Stomach smooth muscle (tissue), 2 donors: Measurements from ENCODE around the gene NRG3.

Experiments used
- H3K27ac ChIP-seq: one replicate; pipeline ENCODE4 v1.7.0; 2013; ENCODE audit warnings: mild to moderate bottlenecking, low read length, inconsistent platforms
- H3K27me3 ChIP-seq, 2 donors: one replicate each; pipeline ENCODE4 v1.7.0; 2013; ENCODE audit warnings: low read length in 2 of 2; ENCODE audit not compliant: insufficient read depth in 2 of 2, control insufficient read depth in 1 of 2
- H3K36me3 ChIP-seq, 2 donors: one replicate each; pipeline ENCODE4 v1.7.0; 2013; ENCODE audit warnings: low read length in 2 of 2; ENCODE audit not compliant: control insufficient read depth in 2 of 2, insufficient read depth in 2 of 2
- H3K4me1 ChIP-seq: one replicate; pipeline ENCODE4 v1.7.0; 2013; ENCODE audit warnings: low read length; ENCODE audit not compliant: control insufficient read depth, insufficient read depth
- H3K4me3 ChIP-seq, 2 donors: one replicate each; pipeline ENCODE4 v1.7.0; 2013; ENCODE audit warnings: low read length in 2 of 2
- H3K9ac ChIP-seq, 2 donors: one replicate each; pipeline ENCODE4 v1.7.0; 2013; ENCODE audit warnings: low read length in 2 of 2, mild to moderate bottlenecking in 1 of 2
- H3K9me3 ChIP-seq, 2 donors: one replicate each; pipeline ENCODE4 v1.7.0; 2013; ENCODE audit warnings: low read length in 2 of 2; ENCODE audit not compliant: control insufficient read depth in 2 of 2
- donor health status: healthy.
- donor health status: Pancreatic carcinoma.

Gene NRG3

DNA sequence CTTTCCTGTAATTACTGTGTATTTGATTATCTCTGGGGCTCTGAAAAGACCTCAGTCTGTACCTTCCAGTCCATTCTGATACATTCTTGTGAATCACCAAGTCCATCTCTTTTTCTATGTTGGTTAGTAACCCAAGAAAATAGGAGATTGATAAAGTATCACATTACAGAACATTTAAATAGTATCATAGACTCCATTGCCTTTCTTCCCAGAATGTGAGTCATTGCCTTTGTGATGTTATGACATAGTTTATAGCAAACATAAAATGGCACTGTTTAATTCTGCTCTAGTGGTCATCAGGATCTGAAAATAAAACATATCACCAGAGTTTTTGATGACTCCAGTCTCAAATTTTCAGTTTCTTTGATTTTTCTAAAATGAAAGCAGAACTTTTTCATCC lies 78.4 kb downstream of the NRG3 start:
- H3K9me3 ChIP-seq, result no peaks in the 10 kb centered on the region
- H3K4me1 ChIP-seq, result no peaks in the 10 kb centered on the region
- H3K27me3 ChIP-seq, result no peaks in the 10 kb centered on the region
- no peak overlapping the region for H3K9ac ChIP-seq
- no peak overlapping the region for H3K4me3 ChIP-seq
- no peaks in the 10 kb centered on the region for H3K36me3 ChIP-seq
- H3K27ac ChIP-seq, result no peak overlapping the region

DNA sequence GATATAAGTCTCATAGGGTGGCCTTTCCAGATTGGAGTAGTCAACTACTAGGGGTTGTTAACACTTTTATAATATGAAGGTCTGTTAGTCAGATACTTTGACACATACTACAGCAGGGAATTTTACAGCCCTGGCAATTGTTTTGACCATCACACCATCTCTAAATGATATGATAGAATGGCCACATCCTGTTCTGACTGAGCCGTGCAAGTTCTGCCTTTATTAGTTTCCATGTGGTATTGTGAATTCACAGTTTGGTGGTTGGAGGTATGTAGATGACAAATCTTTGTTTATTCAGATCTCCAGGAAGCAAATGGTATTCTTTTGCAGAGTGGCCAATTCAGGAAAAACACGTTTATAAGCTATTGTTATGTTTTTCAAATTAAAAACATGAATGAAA lies 83.0 kb downstream of the NRG3 start:
- no peak overlapping the region for H3K9ac ChIP-seq
- no peak overlapping the region for H3K27ac ChIP-seq
- H3K36me3 ChIP-seq, result no peaks in the 10 kb centered on the region
- H3K27me3 ChIP-seq, result no peaks in the 10 kb centered on the region
- peaks cover 0 to 3% of the 10 kb centered on the region in 2 donors for H3K9me3 ChIP-seq
- no peak overlapping the region for H3K4me3 ChIP-seq
- no peaks in the 10 kb centered on the region for H3K4me1 ChIP-seq

DNA sequence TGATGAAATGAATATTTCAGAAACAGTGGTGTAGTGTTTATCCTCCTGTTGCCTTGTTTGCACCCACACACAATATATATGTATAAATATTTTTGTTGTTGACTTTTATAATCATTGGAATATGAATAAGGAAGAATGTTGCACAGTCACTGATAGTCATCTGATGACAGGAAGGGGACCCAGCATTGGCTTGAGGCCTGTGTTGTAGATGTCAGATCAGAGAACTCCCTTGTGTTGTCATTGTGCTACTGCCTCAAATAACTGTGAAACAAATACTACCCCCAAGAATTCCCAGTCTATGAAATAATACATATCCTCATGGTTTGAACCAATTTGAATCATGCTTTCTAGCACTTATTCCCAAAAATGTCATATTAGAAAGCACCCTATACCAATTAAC lies 84.0 kb downstream of the NRG3 start:
- Histone ChIP-seq H3K9me3 (peaks cover 0 to 3% of the 10 kb centered on the region in 2 donors), H3K27ac (no peak overlapping the region), H3K36me3 (no peaks in the 10 kb centered on the region), H3K27me3 (no peaks in the 10 kb centered on the region), H3K4me1 (no peaks in the 10 kb centered on the region), H3K4me3 (no peak overlapping the region), H3K9ac (no peak overlapping the region)

DNA sequence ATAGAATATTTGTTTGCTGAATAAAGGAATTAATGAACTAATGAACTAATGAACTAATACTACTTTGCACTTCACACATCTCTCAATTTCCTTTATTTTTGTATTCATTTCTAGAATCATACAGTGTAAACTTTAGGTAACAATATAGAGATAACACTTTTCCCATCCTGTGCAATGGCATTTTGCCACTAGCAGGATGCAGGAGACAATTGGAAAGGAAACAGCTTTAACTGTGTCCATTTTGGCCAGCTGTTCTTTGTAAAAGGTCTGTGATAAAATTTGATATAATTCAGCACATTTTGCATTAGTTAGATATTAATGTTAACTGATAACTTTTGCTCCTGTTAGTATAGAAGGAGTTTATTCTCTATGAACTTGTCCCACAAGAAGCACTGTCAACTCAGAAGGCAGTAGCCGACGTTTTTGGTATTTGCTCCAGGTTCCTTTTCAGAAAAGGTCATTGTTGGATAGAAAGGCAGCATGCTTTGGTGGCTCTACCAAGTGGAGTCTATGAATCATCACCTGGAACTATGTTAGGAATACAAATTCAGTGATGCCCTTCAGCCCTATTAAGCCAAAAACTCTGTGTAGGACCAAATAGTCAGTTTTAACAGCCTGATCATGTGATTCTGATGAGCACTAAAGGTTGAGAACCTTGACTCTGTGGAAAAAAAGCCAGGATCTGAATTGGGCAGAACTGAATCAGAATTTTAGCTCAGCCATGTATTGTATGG lies 86.6 kb downstream of the NRG3 start:
- Histone ChIP-seq H3K27me3 (no peaks in the 10 kb centered on the region), H3K9me3 (peaks cover 0 to 3% of the 10 kb centered on the region in 2 donors), H3K4me3 (no peak overlapping the region)

DNA sequence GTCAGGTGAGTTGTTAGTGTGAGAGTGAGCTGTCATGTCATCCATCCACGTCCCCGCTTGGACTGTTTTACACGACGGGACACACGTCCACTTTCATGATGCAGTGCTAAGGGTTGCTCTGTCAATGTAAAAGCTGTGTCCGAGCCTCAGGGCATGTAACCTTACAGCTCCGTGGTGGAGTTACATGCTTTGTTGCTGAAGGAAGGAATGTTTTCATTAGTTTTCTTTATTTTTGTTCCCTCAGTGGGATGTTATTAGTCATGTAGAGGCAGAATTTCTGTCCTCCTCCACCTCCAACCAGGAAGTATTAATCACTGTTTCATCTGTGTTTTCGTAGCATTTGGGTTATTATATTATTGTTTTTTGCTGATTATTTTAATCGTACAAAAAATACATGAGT lies 88.6 kb downstream of the NRG3 start:
- Histone ChIP-seq H3K4me1 (no peaks in the 10 kb centered on the region), H3K36me3 (no peaks in the 10 kb centered on the region), H3K9ac (no peak overlapping the region), H3K4me3 (no peak overlapping the region), H3K27me3 (no peaks in the 10 kb centered on the region), H3K27ac (no peak overlapping the region), H3K9me3 (peaks cover 0 to 3% of the 10 kb centered on the region in 2 donors)

More for the DNA sequence above, 86.6 kb downstream of the NRG3 start:
- H3K9ac ChIP-seq, result no peak overlapping the region
- H3K27ac ChIP-seq, result no peak overlapping the region
- no peaks in the 10 kb centered on the region for H3K4me1 ChIP-seq
- no peaks in the 10 kb centered on the region for H3K36me3 ChIP-seq

DNA sequence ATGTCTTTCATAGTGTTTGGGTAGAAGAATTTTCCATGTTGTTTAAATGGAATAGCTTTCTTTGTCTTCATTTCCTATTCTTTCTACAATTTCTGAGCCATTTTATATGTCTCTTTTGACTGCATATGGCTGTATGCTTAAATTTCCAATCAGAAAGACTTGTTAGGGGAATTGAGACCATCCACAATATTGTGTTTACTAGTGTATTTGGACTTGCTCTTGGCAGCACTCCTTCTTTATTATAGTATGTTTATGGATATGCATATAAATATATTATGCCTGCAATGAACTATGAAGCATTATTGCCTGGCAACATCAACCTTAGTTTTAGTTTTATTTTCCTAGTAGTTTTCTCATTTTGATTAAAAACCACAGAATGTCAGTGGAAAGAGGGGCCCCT lies 92.7 kb downstream of the NRG3 start:
- no peaks in the 10 kb centered on the region for H3K36me3 ChIP-seq
- no peaks in the 10 kb centered on the region for H3K4me1 ChIP-seq

DNA sequence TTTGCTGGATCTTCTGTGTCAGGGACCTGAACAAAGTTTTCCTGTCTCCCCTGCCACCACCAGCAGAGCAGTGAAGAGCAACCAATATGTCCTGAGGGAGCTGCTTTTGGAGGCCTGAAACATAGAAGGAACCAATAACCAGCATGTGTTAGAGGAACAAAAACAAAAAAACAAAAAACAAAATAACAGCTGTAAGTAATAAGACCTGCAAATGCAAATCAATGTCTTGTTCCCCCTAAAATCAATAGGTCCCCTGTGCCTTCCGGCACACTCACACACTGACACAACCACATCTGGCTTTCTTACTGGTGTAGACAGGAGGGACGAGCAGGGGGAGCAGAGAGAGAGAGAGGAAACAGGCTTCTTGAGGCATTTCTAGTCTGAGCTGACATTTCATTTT lies 94.1 kb downstream of the NRG3 start:
- Histone ChIP-seq H3K27me3 (no peaks in the 10 kb centered on the region), H3K27ac (no peak overlapping the region), H3K4me3 (no peak overlapping the region), H3K36me3 (no peaks in the 10 kb centered on the region), H3K4me1 (no peaks in the 10 kb centered on the region), H3K9ac (no peak overlapping the region), H3K9me3 (peaks cover 3 to 6% of the 10 kb centered on the region in 2 donors)

More for the DNA sequence above, 92.7 kb downstream of the NRG3 start:
- H3K9me3 ChIP-seq, result peaks cover 3 to 6% of the 10 kb centered on the region in 2 donors
- no peak overlapping the region for H3K4me3 ChIP-seq
- H3K9ac ChIP-seq, result no peak overlapping the region
- no peaks in the 10 kb centered on the region for H3K27me3 ChIP-seq
- no peak overlapping the region for H3K27ac ChIP-seq

DNA sequence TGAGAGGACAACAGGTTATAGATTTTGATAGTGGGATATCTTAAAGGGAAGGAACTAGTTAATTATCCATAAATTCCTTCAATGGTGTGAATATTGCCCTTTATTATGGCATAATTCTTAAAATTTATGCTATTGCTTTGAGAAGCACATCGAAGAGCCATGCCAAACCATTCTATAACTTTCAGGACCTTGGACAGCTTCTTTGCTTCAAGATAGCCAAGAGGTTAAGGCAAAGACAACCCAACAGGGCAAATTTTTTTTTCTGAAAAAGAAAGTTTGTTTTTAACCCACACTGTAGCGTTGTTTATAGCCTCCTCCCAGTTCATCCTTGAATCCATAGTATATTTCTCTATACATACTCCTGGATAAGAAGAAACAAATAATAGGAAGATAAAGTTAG lies 103.2 kb downstream of the NRG3 start:
- Histone ChIP-seq H3K36me3 (no peaks in the 10 kb centered on the region), H3K27ac (no peak overlapping the region), H3K4me1 (no peaks in the 10 kb centered on the region), H3K27me3 (no peaks in the 10 kb centered on the region), H3K9me3 (peaks cover 0 to 2% of the 10 kb centered on the region in 2 donors), H3K4me3 (no peak overlapping the region), H3K9ac (no peak overlapping the region)

DNA sequence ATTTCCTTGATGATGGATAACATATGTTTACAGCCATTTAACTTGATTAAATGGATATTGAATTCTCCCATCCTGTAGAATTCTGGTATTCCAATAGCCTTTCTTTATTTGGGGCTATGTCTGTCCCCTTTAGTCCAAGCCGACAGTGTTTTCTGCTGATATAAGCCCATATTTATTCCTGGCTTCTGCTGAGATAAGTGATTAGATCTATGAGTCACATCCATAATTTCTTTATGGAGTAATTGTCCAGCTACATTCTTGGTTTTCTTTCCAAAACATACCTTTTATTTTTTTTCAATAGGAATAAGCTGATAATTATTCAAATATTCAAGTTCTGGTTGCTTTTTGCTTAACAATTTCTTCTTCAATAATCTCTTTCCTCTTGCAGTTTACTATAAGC lies 106.7 kb downstream of the NRG3 start:
- no peak overlapping the region for H3K4me3 ChIP-seq
- H3K27ac ChIP-seq, result no peak overlapping the region
- H3K27me3 ChIP-seq, result no peaks in the 10 kb centered on the region
- no peaks in the 10 kb centered on the region for H3K4me1 ChIP-seq
- no peaks in the 10 kb centered on the region for H3K9me3 ChIP-seq
- no peak overlapping the region for H3K9ac ChIP-seq
- H3K36me3 ChIP-seq, result no peaks in the 10 kb centered on the region

DNA sequence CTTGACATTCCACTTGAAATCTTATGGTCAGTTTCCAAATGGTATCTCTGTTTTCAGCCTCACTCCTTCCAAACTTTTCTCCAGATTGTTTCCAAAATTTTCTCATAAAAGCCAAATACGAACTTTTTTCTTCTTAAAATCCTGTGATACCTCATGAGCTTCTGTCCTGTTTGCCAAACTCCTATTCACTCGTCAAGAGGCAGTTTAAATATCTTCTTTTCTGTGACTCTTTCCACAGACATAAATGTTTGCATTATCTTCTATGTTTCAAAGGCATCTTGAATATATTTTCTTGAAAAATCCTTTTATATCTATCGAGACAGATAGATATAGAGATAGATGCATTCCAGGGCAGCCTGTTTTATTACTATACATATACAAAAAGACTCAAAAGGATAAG lies 109.4 kb downstream of the NRG3 start:
- Histone ChIP-seq H3K4me1 (no peaks in the 10 kb centered on the region), H3K27ac (no peak overlapping the region), H3K27me3 (no peaks in the 10 kb centered on the region), H3K9ac (no peak overlapping the region), H3K36me3 (no peaks in the 10 kb centered on the region), H3K4me3 (no peak overlapping the region), H3K9me3 (no peaks in the 10 kb centered on the region)

DNA sequence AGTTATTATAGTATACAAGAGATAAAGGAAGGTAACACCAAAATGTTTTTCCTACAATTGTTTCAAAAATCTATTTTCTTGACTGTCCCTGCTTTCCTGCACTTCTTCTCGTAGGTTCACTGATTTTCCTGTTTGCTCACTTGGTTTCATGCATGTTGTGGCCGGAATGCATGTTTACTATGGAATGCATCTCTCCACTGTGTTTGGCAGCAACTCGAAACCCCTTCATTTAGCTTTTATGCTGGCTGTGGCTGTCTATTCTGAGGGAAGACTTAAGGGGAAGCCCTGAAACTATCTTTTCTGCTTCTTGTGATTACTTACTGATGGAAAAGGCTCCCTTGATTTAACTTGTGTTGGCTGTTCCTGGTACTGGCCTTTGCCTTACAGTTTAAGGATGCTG lies 120.3 kb downstream of the NRG3 start:
- Histone ChIP-seq H3K4me3 (no peak overlapping the region), H3K36me3 (no peaks in the 10 kb centered on the region), H3K27me3 (no peaks in the 10 kb centered on the region), H3K9me3 (no peaks in the 10 kb centered on the region), H3K9ac (no peak overlapping the region), H3K27ac (no peak overlapping the region), H3K4me1 (no peaks in the 10 kb centered on the region)
